Naive thymus-derived CD8-positive, alpha-beta T cell (primary cell): ENCODE results near the gene MAP3K5. TPM values are rescaled to one million over a fixed set of nuclear protein-coding genes. Genes with fewer than 3 reads are reported as not detected.
"Not testable (repeated sequence)": the region's sequence is repeated elsewhere in the genome, so short reads cannot be mapped to it uniquely, and the experiment has no call there.

Source experiments
- ATAC-seq, 2 donors: fragments of 150-1000 bp; cut with Tn5 transposase in 1 of 2; sonication (Bioruptor Pico), chemical (Tn5 transposase) in 1 of 2; 1 replicate in 1 of 2; 2 replicates in 1 of 2; pipeline ENCODE4 v1.10.0; 2021; ENCODE audit warnings: mild to moderate bottlenecking in 2 of 2, moderate library complexity in 2 of 2
- POLR2A ChIA-PET: fragments of 350-600 bp; sonication (Branson Sonifier 250); formaldehyde crosslinking; loops from one replicate; lab custom pipeline; 2021; ENCODE audit warnings: antibody characterized with exemption; lab: Charles Lee
- DNase-seq, 10 donors: peaks; one replicate each; pipeline versions ENCODE4 v3.0.0 to v3.0.0-alpha.2; 2020 to 2022
- H3K27ac Mint-ChIP-seq, 10 donors: one replicate each; pipeline ENCODE4 v1.8.0; 2020 to 2022; ENCODE audit warnings: mild to moderate bottlenecking in 10 of 10, mixed read lengths in 10 of 10, moderate library complexity in 4 of 10, inconsistent platforms in 1 of 10
- H3K27me3 Mint-ChIP-seq, 5 donors: one replicate each; pipeline ENCODE4 v1.8.0; 2021 to 2022; ENCODE audit warnings: mixed read lengths in 5 of 5
- H3K36me3 Mint-ChIP-seq, 3 donors: one replicate each; pipeline ENCODE4 v1.8.0; 2020 to 2022; ENCODE audit warnings: mixed read lengths in 3 of 3, mild to moderate bottlenecking in 2 of 3, inconsistent platforms in 1 of 3
- H3K4me1 Mint-ChIP-seq, 4 donors: one replicate each; pipeline ENCODE4 v1.8.0; 2021 to 2022; ENCODE audit warnings: mixed read lengths in 4 of 4
- H3K4me3 Mint-ChIP-seq, 10 donors: one replicate each; pipeline ENCODE4 v1.8.0; 2020 to 2022; ENCODE audit warnings: mild to moderate bottlenecking in 10 of 10, mixed read lengths in 10 of 10, moderate library complexity in 6 of 10, inconsistent platforms in 1 of 10
- H3K9me3 Mint-ChIP-seq, 9 donors: one replicate each; pipeline ENCODE4 v1.8.0; 2020 to 2022; ENCODE audit warnings: mixed read lengths in 9 of 9, mild to moderate bottlenecking in 3 of 9, inconsistent platforms in 1 of 9, moderate library complexity in 1 of 9
- polyA plus RNA-seq, 3 donors: library from polyadenylated mRNA; unstranded; fragments of 300-500 nt; fragmentation: Illumina TruSeq; gene quantifications; one replicate each; pipeline ENCODE4 v1.2.3, GENCODE V29; 2021
- total RNA-seq, 8 experiments: library from RNA in 2 of 8; stranded (reverse) in 2 of 8; gene quantifications; one replicate each; pipeline ENCODE4 v1.2.3 and lab custom pipeline; 2021 to 2026

MAP3K5 gene
- total and polyA plus RNA-seq, 5 experiments from 2014 or later: 3.0 to 8.7 (median 4.5) TPM

- ATAC-seq: no peak
- Mint-ChIP-seq H3K36me3 (no peaks in the 10 kb centered on the region), H3K4me1 (peaks cover 18 to 56% (median 46%) of the 10 kb centered on the region in 4 donors), H3K27ac (peak overlapping the region; percentile 66 to 94 (median 88)), H3K4me3 (peak overlapping the region; percentile 89 to 99 (median 91)), H3K9me3 (no peaks in the 10 kb centered on the region), H3K27me3 (no peaks in the 10 kb centered on the region)
- POLR2A ChIA-PET: interaction anchor here (0.9 to 3.7 kb wide), 5 partner anchors 9 to 90 kb away, joined by 3 to 44 read pairs (median 6); partner anchors contain the start of gene PEX7
- no peak for DNase-seq
Measured at GRCh38 chr6:136790411-136791295, 1.6 kb downstream of the MAP3K5 start.

- H3K27me3 Mint-ChIP-seq, H3K9me3 Mint-ChIP-seq, ATAC-seq, DNase-seq, H3K36me3 Mint-ChIP-seq: not testable (repeated sequence)
- Mint-ChIP-seq H3K4me1 (peaks cover 27 to 69% (median 58%) of the 10 kb centered on the region in 4 donors), H3K4me3 (peak overlapping the region in 5 of 10 donors; percentile 18 to 89 (median 20)), H3K27ac (peak overlapping the region in 4 of 10 donors; percentile 34 to 89 (median 80))
- POLR2A ChIA-PET: interaction anchor here (0.7 to 3.7 kb wide), 3 partner anchors 25 to 96 kb away, joined by 3 to 44 read pairs (median 3); no protein-coding TSS in a partner anchor
Measured at GRCh38 chr6:136789440-136789839, 2.8 kb downstream of the MAP3K5 start.

DNA sequence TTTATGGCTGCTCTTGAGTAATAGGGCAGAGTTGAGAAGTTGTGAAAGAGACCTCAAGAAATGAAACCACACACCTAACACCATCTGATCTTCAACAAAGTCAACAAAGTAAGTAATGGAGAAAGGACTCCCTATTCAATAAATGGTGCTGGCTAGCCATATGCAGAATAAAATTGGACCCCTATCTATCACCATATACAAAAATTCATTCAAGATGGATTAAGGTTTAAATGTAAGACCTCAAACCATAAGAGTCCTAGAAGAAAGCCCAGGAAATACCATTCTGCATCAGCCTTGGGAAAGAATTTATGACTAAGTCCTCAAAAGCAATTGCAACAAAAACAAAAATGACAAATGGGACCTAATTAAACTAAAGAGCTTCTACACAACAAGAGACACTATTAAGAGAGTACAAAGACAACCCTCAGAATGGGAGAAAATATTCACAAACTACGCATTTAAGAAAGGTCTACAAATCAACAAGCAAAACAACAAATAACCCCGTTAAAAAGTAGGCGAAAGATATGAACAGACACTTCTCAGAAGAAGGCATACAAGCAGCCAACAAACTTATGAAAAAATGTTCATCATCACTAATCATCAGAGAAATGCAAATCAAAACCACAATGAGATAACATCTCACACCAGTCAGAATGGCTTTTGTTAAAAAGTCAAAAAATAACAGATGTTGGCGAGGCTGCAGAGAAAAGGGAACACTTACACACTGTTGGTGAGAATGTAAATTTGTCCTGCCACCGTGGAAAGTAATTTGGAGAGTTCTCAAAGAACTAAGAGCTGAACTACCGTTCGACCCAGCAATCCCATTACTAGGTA, 4.0 kb downstream of the MAP3K5 start:
- H3K27me3 Mint-ChIP-seq: no peaks in the 10 kb centered on the region
- H3K4me1 Mint-ChIP-seq: peaks cover 33 to 77% (median 67%) of the 10 kb centered on the region in 4 donors
- no peaks in the 10 kb centered on the region for H3K9me3 Mint-ChIP-seq
- H3K36me3 Mint-ChIP-seq: no peaks in the 10 kb centered on the region
- POLR2A ChIA-PET: interaction anchor here (0.6 to 1.1 kb wide), 2 partner anchors 34 to 178 kb away, joined by 3 to 5 read pairs; no protein-coding TSS in a partner anchor
- ATAC-seq: no peak
- peak overlapping the region in 7 of 10 donors; percentile 34 to 89 (median 69) for H3K27ac Mint-ChIP-seq
- DNase-seq: peak in 3 of 10 donors; percentile 29 to 44 (median 35)
- peak overlapping the region in 9 of 10 donors; percentile 7 to 75 (median 54) for H3K4me3 Mint-ChIP-seq

GRCh38 chr6:136787726-136788068, 4.6 kb downstream of the MAP3K5 start:
- Mint-ChIP-seq H3K27me3 (no peaks in the 10 kb centered on the region), H3K9me3 (no peaks in the 10 kb centered on the region), H3K27ac (peak overlapping the region in 6 of 10 donors; percentile 19 to 89 (median 70)), H3K4me3 (peak overlapping the region in 5 of 10 donors; percentile 33 to 75 (median 50)), H3K4me1 (peaks cover 29 to 79% (median 68%) of the 10 kb centered on the region in 4 donors), H3K36me3 (no peaks in the 10 kb centered on the region)
- DNase-seq: no peak
- no peak for ATAC-seq
- POLR2A ChIA-PET: interaction anchor here (0.9 kb wide), 1 partner anchor 30 kb away, joined by 5 read pairs; no protein-coding TSS in a partner anchor

DNA sequence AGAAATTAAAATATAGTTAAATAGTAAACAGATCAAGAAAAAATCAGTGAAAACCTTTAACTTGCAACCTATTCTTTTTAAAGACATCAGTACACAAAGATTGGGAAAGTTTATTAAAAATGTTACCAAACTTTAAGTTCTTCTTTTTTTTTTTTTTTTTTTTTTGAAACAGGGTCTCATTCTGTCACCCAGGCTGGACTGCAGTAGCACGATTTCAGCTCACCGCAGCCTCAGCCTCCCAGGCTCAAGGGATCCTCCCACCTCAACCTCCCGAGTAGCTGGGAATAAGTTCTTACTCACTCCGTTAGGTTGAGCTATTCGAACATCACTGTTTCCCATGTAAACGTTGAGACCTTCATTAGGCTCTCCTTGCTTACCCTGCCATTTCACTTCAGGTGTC, 5.6 kb downstream of the MAP3K5 start:
- no peak for DNase-seq
- POLR2A ChIA-PET: interaction anchor here (0.6 to 1.5 kb wide), 4 partner anchors 25 to 229 kb away, joined by 3 to 5 read pairs (median 4); no protein-coding TSS in a partner anchor
- no peaks in the 10 kb centered on the region for H3K9me3 Mint-ChIP-seq

GRCh38 chr6:136784910-136785746, 7.1 kb downstream of the MAP3K5 start:
- ATAC-seq (peak; percentile 37 to 62), DNase-seq (no peak)
- Mint-ChIP-seq H3K9me3 (no peaks in the 10 kb centered on the region), H3K27ac (peak overlapping the region in 7 of 10 donors; percentile 51 to 92 (median 77)), H3K4me1 (peaks cover 28 to 90% (median 63%) of the 10 kb centered on the region in 4 donors), H3K27me3 (no peaks in the 10 kb centered on the region), H3K4me3 (peak overlapping the region in 9 of 10 donors; percentile 45 to 86 (median 75)), H3K36me3 (no peaks in the 10 kb centered on the region)
- POLR2A ChIA-PET: interaction anchor here (0.9 to 1.6 kb wide), 2 partner anchors 32 to 495 kb away, joined by 3 to 5 read pairs; partner anchors contain the start of gene BCLAF1

More for the DNA sequence above, 5.6 kb downstream of the MAP3K5 start:
- no peak for ATAC-seq
- H3K27ac Mint-ChIP-seq: peak overlapping the region in 2 of 10 donors; percentile 37 to 92
- no peaks in the 10 kb centered on the region for H3K27me3 Mint-ChIP-seq
- H3K4me1 Mint-ChIP-seq: peaks cover 32 to 89% (median 75%) of the 10 kb centered on the region in 4 donors
- peak overlapping the region in 2 of 10 donors; percentile 15 to 24 for H3K4me3 Mint-ChIP-seq
- no peaks in the 10 kb centered on the region for H3K36me3 Mint-ChIP-seq

DNA sequence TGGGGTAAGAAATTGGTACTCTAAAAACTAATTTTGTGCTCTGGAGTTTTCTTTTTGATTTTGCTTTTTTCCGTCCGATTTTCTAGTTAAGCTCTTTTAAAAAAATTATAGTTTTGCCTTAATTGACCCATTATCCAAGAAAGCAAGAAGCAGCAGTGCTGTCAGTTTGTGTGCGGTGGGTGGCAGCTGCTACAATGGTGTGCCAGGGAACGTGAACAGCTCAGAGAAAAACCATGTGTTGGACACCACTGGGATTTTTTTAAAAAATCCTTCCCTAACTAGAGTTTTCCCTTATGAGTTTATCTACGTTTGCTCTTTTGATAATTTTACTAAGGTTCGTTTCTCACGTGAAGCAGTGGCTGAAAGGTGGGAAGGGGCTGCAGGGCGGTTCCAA, 8.0 kb downstream of the MAP3K5 start:
- Mint-ChIP-seq H3K27ac (peak overlapping the region in 5 of 10 donors; percentile 55 to 92 (median 72)), H3K4me3 (peak overlapping the region in 9 of 10 donors; percentile 46 to 86 (median 64))
- POLR2A ChIA-PET: interaction anchor here (0.9 to 1.8 kb wide), 3 partner anchors 8 to 494 kb away, joined by 3 to 7 read pairs (median 5); partner anchors contain the start of genes BCLAF1 and MAP3K5

GRCh38 chr6:136783495-136784270, 8.6 kb downstream of the MAP3K5 start:
- no peaks in the 10 kb centered on the region for H3K36me3 Mint-ChIP-seq

More for the DNA sequence above, 8.0 kb downstream of the MAP3K5 start:
- H3K36me3 Mint-ChIP-seq: no peaks in the 10 kb centered on the region
- no peak for ATAC-seq
- no peaks in the 10 kb centered on the region for H3K27me3 Mint-ChIP-seq
- H3K4me1 Mint-ChIP-seq: peaks cover 28 to 92% (median 59%) of the 10 kb centered on the region in 4 donors
- DNase-seq: no peak
- no peaks in the 10 kb centered on the region for H3K9me3 Mint-ChIP-seq

DNA sequence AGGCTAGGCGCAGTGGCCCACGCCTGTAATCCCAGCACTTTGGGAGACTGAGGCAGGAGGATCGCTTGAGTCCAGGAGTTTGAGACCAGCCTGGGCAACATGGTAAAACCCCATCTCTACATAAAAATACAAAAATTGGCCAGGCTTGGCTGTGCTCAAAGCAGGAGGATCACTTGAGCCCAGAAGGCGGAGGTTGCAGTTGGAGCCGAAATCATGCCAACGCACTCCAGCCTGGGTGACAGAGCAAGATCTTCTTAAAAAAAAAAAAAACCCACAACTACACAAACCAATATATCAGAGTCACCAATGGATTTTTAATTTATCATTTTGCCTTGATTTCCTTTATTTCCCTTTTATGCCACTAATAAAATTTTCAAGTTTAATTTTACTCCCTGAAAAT, 9.3 kb downstream of the MAP3K5 start:
- Mint-ChIP-seq H3K9me3 (no peaks in the 10 kb centered on the region), H3K4me3 (peak overlapping the region in 2 of 10 donors; percentile 64 to 86), H3K36me3 (no peaks in the 10 kb centered on the region), H3K27ac (peak overlapping the region in 2 of 10 donors; percentile 69 to 76), H3K4me1 (peaks cover 22 to 82% (median 49%) of the 10 kb centered on the region in 4 donors), H3K27me3 (no peaks in the 10 kb centered on the region)
- POLR2A ChIA-PET: interaction anchor here (1.8 kb wide), 1 partner anchor 9 kb away, joined by 7 read pairs; the partner anchor contains the start of gene MAP3K5
- no peak for ATAC-seq
- DNase-seq: no peak

More at GRCh38 chr6:136783495-136784270, 8.6 kb downstream of the MAP3K5 start:
- DNase-seq (no peak), ATAC-seq (peak; percentile 66 to 69)
- peak overlapping the region in 4 of 10 donors; percentile 59 to 92 (median 78) for H3K27ac Mint-ChIP-seq
- H3K4me3 Mint-ChIP-seq: peak overlapping the region in 9 of 10 donors; percentile 46 to 86 (median 64)
- H3K4me1 Mint-ChIP-seq: peaks cover 27 to 88% (median 56%) of the 10 kb centered on the region in 4 donors
- no peaks in the 10 kb centered on the region for H3K27me3 Mint-ChIP-seq
- H3K9me3 Mint-ChIP-seq: no peaks in the 10 kb centered on the region
- POLR2A ChIA-PET: interaction anchor here (1.6 to 1.8 kb wide), 2 partner anchors 9 to 494 kb away, joined by 5 to 7 read pairs; partner anchors contain the start of genes BCLAF1 and MAP3K5

- ATAC-seq (peak; percentile 44 to 75), DNase-seq (no peak)
- Mint-ChIP-seq H3K27ac (peak overlapping the region in 3 of 10 donors; percentile 49 to 76 (median 69)), H3K27me3 (no peaks in the 10 kb centered on the region), H3K4me3 (peak overlapping the region in 1 of 10 donors; percentile 47), H3K9me3 (no peaks in the 10 kb centered on the region), H3K4me1 (peaks cover 20 to 76% (median 42%) of the 10 kb centered on the region in 4 donors), H3K36me3 (no peaks in the 10 kb centered on the region)
- POLR2A ChIA-PET: interaction anchor here (0.7 to 1.0 kb wide), 3 partner anchors 9 to 985 kb away, joined by 4 to 6 read pairs (median 4); partner anchors contain the start of gene MAP3K5
Measured at GRCh38 chr6:136782021-136782770, 10.1 kb downstream of the MAP3K5 start.
